Measurements from ENCODE around the gene FOXP1.

Gene FOXP1

DNA sequence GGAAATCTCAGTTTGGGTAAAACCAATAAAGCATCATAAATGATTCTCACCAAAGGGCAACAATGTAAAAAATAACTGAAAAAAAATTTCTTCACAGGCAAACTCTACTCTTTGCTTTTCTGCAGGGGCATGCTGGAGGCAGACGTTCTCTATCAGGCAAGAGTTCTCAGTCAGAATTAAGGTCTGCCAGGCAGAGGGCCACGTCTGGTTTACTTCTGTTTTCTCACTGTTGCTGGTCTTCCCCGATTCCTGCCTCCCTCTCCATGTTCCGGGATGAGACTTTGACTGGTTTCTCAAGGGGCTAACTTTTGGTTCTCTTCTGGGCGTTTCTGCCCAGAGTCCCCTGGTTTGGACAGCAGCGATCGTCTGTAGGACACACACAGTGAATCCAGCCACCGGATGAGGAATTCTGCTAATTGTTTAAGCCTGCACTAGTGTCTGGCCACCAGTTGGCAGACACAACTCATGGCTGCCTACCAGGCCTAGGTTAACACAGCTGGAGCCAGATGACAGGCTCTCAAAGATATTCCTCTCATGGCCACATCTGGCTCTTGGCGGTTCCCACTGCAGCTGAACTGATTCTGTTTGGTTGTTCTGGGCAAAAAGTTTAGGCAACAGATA, 273.1 kb downstream of the FOXP1 start:
- H3K9me3 ChIP-seq (ENCODE audit: control insufficient read depth, insufficient read depth, low read length): no peaks in the 10 kb centered on the region
- no peaks in the 10 kb centered on the region for H3K27me3 ChIP-seq (ENCODE audit: control insufficient read depth, low read length)
- H3K36me3 ChIP-seq (ENCODE audit: control insufficient read depth, low read length): no peaks in the 10 kb centered on the region
- no peaks in the 10 kb centered on the region for H3F3A ChIP-seq (ENCODE audit: control insufficient read depth, insufficient read depth)
- peaks cover 20% of the 10 kb centered on the region for H3K4me1 ChIP-seq (ENCODE audit: control insufficient read depth, low read length)
- H3K79me2 ChIP-seq (ENCODE audit: control insufficient read depth, low read length): peaks cover 36% of the 10 kb centered on the region
- no peak overlapping the region for H3K27ac ChIP-seq (ENCODE audit: low read depth, low read length)
- TF ChIP-seq, protein P1, sequence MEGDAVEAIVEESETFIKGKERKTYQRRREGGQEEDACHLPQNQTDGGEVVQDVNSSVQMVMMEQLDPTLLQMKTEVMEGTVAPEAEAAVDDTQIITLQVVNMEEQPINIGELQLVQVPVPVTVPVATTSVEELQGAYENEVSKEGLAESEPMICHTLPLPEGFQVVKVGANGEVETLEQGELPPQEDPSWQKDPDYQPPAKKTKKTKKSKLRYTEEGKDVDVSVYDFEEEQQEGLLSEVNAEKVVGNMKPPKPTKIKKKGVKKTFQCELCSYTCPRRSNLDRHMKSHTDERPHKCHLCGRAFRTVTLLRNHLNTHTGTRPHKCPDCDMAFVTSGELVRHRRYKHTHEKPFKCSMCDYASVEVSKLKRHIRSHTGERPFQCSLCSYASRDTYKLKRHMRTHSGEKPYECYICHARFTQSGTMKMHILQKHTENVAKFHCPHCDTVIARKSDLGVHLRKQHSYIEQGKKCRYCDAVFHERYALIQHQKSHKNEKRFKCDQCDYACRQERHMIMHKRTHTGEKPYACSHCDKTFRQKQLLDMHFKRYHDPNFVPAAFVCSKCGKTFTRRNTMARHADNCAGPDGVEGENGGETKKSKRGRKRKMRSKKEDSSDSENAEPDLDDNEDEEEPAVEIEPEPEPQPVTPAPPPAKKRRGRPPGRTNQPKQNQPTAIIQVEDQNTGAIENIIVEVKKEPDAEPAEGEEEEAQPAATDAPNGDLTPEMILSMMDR (IDR thresholded peaks at IDR 0.05; ENCODE audit: low read depth, low read length, poor library complexity, severe bottlenecking): no peak
- TF ChIP-seq EZH2phosphoT487 (IDR thresholded peaks at IDR 0.05; ENCODE audit: borderline replicate concordance, low read length): no peak
- no peak overlapping the region for H3K4me2 ChIP-seq (ENCODE audit: low read length)
- H4K20me1 ChIP-seq (ENCODE audit: control insufficient read depth, insufficient read depth, low read depth, low read length): 0 out of 2 replicates have a peak, but pooled peaks cover 4% of the 10 kb centered on the region
- H3K4me3 ChIP-seq (ENCODE audit: low read length): no peak overlapping the region
- no peaks in the 10 kb centered on the region for H3K9me2 ChIP-seq (replicated peaks; ENCODE audit: control insufficient read depth, low read length)

DNA sequence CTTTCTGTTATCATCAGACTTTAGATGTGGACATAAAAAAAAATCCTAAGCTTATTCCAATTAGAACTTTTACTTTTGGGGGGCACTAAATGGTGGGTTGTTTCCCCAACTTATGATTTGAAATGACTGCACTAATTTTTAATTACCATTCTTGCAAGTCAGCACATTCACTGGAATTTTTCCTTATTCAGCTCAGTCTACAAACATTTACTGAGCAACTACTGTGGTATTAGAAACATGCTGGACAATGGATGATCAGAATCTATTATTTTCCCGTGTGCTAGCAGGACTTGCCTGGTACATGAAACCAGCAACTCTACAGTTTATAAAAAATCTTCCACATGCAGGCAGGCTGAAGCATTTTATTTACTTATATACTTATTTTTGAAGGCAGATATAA, 273.6 kb downstream of the FOXP1 start:
- H3K79me2 ChIP-seq (ENCODE audit: control insufficient read depth, low read length): peaks cover 41% of the 10 kb centered on the region
- no peaks in the 10 kb centered on the region for H3K9me3 ChIP-seq (ENCODE audit: control insufficient read depth, insufficient read depth, low read length)
- H3K4me2 ChIP-seq (ENCODE audit: low read length): no peak overlapping the region
- TF ChIP-seq, protein P1 (IDR thresholded peaks at IDR 0.05; ENCODE audit: low read depth, low read length, poor library complexity, severe bottlenecking): no peak
- TF ChIP-seq EZH2phosphoT487 (IDR thresholded peaks at IDR 0.05; ENCODE audit: borderline replicate concordance, low read length): no peak
- no peak overlapping the region for H3K4me3 ChIP-seq (ENCODE audit: low read length)
- no peaks in the 10 kb centered on the region for H3K9me2 ChIP-seq (replicated peaks; ENCODE audit: control insufficient read depth, low read length)
- H3K36me3 ChIP-seq (ENCODE audit: control insufficient read depth, low read length): no peaks in the 10 kb centered on the region
- peaks cover 26% of the 10 kb centered on the region for H3K4me1 ChIP-seq (ENCODE audit: control insufficient read depth, low read length)
- 0 out of 2 replicates have a peak, but pooled peaks cover 8% of the 10 kb centered on the region for H4K20me1 ChIP-seq (ENCODE audit: control insufficient read depth, insufficient read depth, low read depth, low read length)
- H3F3A ChIP-seq (ENCODE audit: control insufficient read depth, insufficient read depth): no peaks in the 10 kb centered on the region
- H3K27me3 ChIP-seq (ENCODE audit: control insufficient read depth, low read length): no peaks in the 10 kb centered on the region
- H3K27ac ChIP-seq (ENCODE audit: low read depth, low read length): no peak overlapping the region

DNA sequence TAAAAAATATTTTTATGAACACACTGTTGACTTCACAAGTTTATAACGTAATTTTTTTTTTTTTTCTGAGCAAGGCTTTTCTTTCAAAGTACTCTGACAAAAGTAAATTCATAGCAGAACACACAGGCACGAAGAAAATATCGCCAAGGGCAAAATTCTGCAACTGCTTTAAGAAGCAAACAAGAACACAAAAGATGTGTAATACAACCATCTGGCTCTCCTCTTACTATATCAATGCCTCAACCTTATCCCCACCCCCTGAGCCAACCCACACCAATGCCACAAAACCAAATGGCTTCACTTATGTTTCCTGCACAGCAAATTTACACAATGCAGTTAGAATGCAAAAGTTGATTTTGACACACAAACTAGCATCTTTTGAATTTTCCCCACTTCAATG, 274.2 kb downstream of the FOXP1 start:
- Histone ChIP-seq H4K20me1 (ENCODE audit: control insufficient read depth, insufficient read depth, low read depth, low read length) (0 out of 2 replicates have a peak, but pooled peaks cover 9% of the 10 kb centered on the region), H3K9me2 (replicated peaks; ENCODE audit: control insufficient read depth, low read length) (no peaks in the 10 kb centered on the region), H3K27me3 (ENCODE audit: control insufficient read depth, low read length) (no peaks in the 10 kb centered on the region), H3K4me2 (ENCODE audit: low read length) (no peak overlapping the region), H3K9me3 (ENCODE audit: control insufficient read depth, insufficient read depth, low read length) (no peaks in the 10 kb centered on the region), H3K4me1 (ENCODE audit: control insufficient read depth, low read length) (peaks cover 32% of the 10 kb centered on the region), H3K4me3 (ENCODE audit: low read length) (no peak overlapping the region), H3K27ac (ENCODE audit: low read depth, low read length) (no peak overlapping the region), H3K79me2 (ENCODE audit: control insufficient read depth, low read length) (peaks cover 44% of the 10 kb centered on the region), H3K36me3 (ENCODE audit: control insufficient read depth, low read length) (no peaks in the 10 kb centered on the region), H3F3A (ENCODE audit: control insufficient read depth, insufficient read depth) (no peaks in the 10 kb centered on the region)
- TF ChIP-seq, protein P1 (IDR thresholded peaks at IDR 0.05; ENCODE audit: low read depth, low read length, poor library complexity, severe bottlenecking): no peak
- TF ChIP-seq EZH2phosphoT487 (IDR thresholded peaks at IDR 0.05; ENCODE audit: borderline replicate concordance, low read length): no peak
